LNCaP clone FGC (cell line): ENCODE measurements around the gene XDH.

ENCODE experiments used
- DNase-seq: peaks from one replicate; pipeline ENCODE4 v3.0.0-alpha.2; 2011; ENCODE audit warnings: low read depth
- H3K4me3 ChIP-seq: 2 replicates; pipeline ENCODE4 v1.5.1; 2011; ENCODE audit warnings: mild to moderate bottlenecking, low read depth, low read length, control low read depth
- CTCF ChIP-seq: IDR thresholded peaks from 2 replicates; pipeline ENCODE4 v1.5.1; 2012; ENCODE audit warnings: mild to moderate bottlenecking; ENCODE audit not compliant: control insufficient read depth, insufficient read depth; ENCODE audit errors: extremely low read depth

The XDH gene

GRCh38 chr2:31300309-31300708 lies 114.2 kb downstream of the XDH start:
- DNase-seq: no peak
- TF ChIP-seq CTCF: no peak
- H3K4me3 ChIP-seq: no peak overlapping the region

- no peak overlapping the region for H3K4me3 ChIP-seq
- DNase-seq: no peak
- no peak for TF ChIP-seq CTCF
Measured at GRCh38 chr2:31299547-31299946, 115.0 kb downstream of the XDH start.

GRCh38 chr2:31297751-31298150 lies 116.8 kb downstream of the XDH start:
- TF ChIP-seq CTCF: no peak
- no peak for DNase-seq
- H3K4me3 ChIP-seq: no peak overlapping the region

- no peak for DNase-seq
- TF ChIP-seq CTCF: no peak
- no peak overlapping the region for H3K4me3 ChIP-seq
Measured at GRCh38 chr2:31296641-31297287, 117.8 kb downstream of the XDH start.

- H3K4me3 ChIP-seq: no peak overlapping the region
- no peak for TF ChIP-seq CTCF
- DNase-seq: no peak
Measured at GRCh38 chr2:31294196-31294595, 120.3 kb downstream of the XDH start.

GRCh38 chr2:31287654-31288053 lies 126.9 kb downstream of the XDH start:
- no peak for TF ChIP-seq CTCF
- no peak for DNase-seq
- no peak overlapping the region for H3K4me3 ChIP-seq

GRCh38 chr2:31286961-31287550 lies 127.5 kb downstream of the XDH start:
- TF ChIP-seq CTCF: no peak
- no peak overlapping the region for H3K4me3 ChIP-seq
- DNase-seq: no peak
